Pancreas (tissue), 10 donors: ENCODE results near the gene UNC45B. TPM values are rescaled to one million over a fixed set of nuclear protein-coding genes. Genes with fewer than 3 reads are reported as not detected.
"Not testable (repeated sequence)": the region's sequence is repeated elsewhere in the genome, so short reads cannot be mapped to it uniquely, and the experiment has no call there.

ENCODE experiments used
- ATAC-seq, 4 donors: fragments of 200-7000 bp; cut with Tn5 transposase; one replicate each; pipeline versions ENCODE4 v1.8.0 to v1.9.1; 2020; ENCODE audit warnings: mild to moderate bottlenecking in 4 of 4, moderate library complexity in 4 of 4
- DNase-seq, 6 donors: peaks; one replicate each; pipeline ENCODE4 v3.0.0-alpha.2; 2020
- FAIRE-seq: peaks from 2 replicates; lab custom pipeline; 2012; peaks lifted over from hg19 to GRCh38; lab: Jason Lieb, UNC
- H3K27ac ChIP-seq, 4 donors: fragments of 200-600 bp; sonication (generic); 1 replicate in 3 of 4; 2 replicates in 1 of 4; pipeline versions ENCODE4 v1.5.0 to v1.8.0; 2020
- H3K27me3 ChIP-seq, 4 donors: fragments of 200-600 bp; one replicate each; pipeline ENCODE4 v1.8.0; 2021
- H3K36me3 ChIP-seq, 3 donors: fragments of 200-600 bp; sonication (generic) in 1 of 3; one replicate each; pipeline versions ENCODE4 v1.5.0 to v1.8.0; 2020 to 2021
- H3K4me1 ChIP-seq, 3 donors: fragments of 200-600 bp; one replicate each; pipeline ENCODE4 v1.8.0; 2021
- H3K4me3 ChIP-seq, 4 donors: fragments of 200-600 bp; sonication (generic) in 2 of 4; one replicate each; pipeline versions ENCODE4 v1.5.0 to v1.8.0; 2020 to 2021
- H3K9me3 ChIP-seq, 4 donors: fragments of 200-600 bp; one replicate each; pipeline ENCODE4 v1.8.0; 2021
- CTCF ChIP-seq, 4 donors: fragments of 200-600 bp; sonication (generic) in 3 of 4; IDR thresholded peaks; one replicate each; pipeline versions ENCODE4 v1.5.0 to v1.8.0; 2021; ENCODE audit warnings: antibody characterized with exemption in 4 of 4
- WGBS, 2 donors: extraction: QIAGEN DNeasy Blood & Tissue Kit; methylation state at CpG; one replicate each; pipeline ENCODE4 v1.1.7; 2013; 5-methylcytosine and 5-hydroxymethylcytosine counted together
- intact Hi-C, 3 donors: fragments of 100-400 bp; cut with DNase I; formaldehyde crosslinking; loops; one replicate each; pipeline versions ENCODE4 v1.11.1 to v1.14.2; 2022
- polyA plus RNA-seq, 2 donors: library from polyadenylated mRNA; stranded (reverse); fragments of 200-250 nt; gene quantifications; one replicate each; pipeline ENCODE4 v1.2.3, GENCODE V29; 2013
- total RNA-seq, 6 donors: library from RNA; stranded (reverse); fragmentation: NEBNext Ultra II Directional in 4 of 6; extraction: Animal tissue kit (Norgen Biotek cat#: 25700) in 4 of 6; gene quantifications; one replicate each; pipeline versions ENCODE4 v1.2.1 to v1.2.4, GENCODE V29; 2021 to 2023
- donor health status: healthy with polysubstance abuse.
- donor health status: DM: no; HTN: no; CAD: no; lungs with moderate emphysema.
- donor health status: DM: no; HTN: no; CAD: no.
- donor health status: control.
- donor health status: control.
- donor health status: Bipolar disorder and iron deficiency.
- donor health status: DM: yes; HTN: yes; CAD: no.
- donor health status: DM: no; HTN: no; CAD: no.
- donor health status: DM: no; HTN: no; CAD: no.
- donor health status: DM: yes; HTN: yes; CAD: no.

UNC45B gene
- total and polyA plus RNA-seq, 8 donors, result 0.02 to 0.06 (median 0.04) TPM; not detected in 5

- intact Hi-C loops, result no loop called here
- no peaks in the 10 kb centered on the region for H3K36me3 ChIP-seq
- no peak for FAIRE-seq
- no peak for ATAC-seq
- H3K27ac ChIP-seq, result no peak overlapping the region
- H3K27me3 ChIP-seq, result no peaks in the 10 kb centered on the region
- H3K4me1 ChIP-seq, result no peaks in the 10 kb centered on the region
- no peak for DNase-seq
- no peak overlapping the region for H3K4me3 ChIP-seq
- no peaks in the 10 kb centered on the region for H3K9me3 ChIP-seq
- no peak for TF ChIP-seq CTCF (IDR thresholded peaks at IDR 0.05)
- 47 to 54% methylated on average over 9 of the region's 9 CpGs for WGBS, 2 donors
These were observed 527 bp downstream of the UNC45B start for GRCh38 chr17:35148144-35148543.

- no peaks in the 10 kb centered on the region for H3K36me3 ChIP-seq
- no peak for ATAC-seq
- intact Hi-C loops, result no loop called here
- H3K4me3 ChIP-seq, result no peak overlapping the region
- no peak for TF ChIP-seq CTCF (IDR thresholded peaks at IDR 0.05)
- H3K27me3 ChIP-seq, result no peaks in the 10 kb centered on the region
- no peak for FAIRE-seq
- no peaks in the 10 kb centered on the region for H3K9me3 ChIP-seq
- no peaks in the 10 kb centered on the region for H3K4me1 ChIP-seq
- WGBS, 2 donors, result 77 to 86% methylated on average over 11 of the region's 11 CpGs
- DNase-seq, result no peak
- H3K27ac ChIP-seq, result no peak overlapping the region
These were observed 2.3 kb downstream of the UNC45B start for GRCh38 chr17:35149941-35150340.

GRCh38 chr17:35151080-35151479, 3.5 kb downstream of the UNC45B start:
- H3K27ac ChIP-seq, H3K9me3 ChIP-seq, H3K4me3 ChIP-seq, H3K4me1 ChIP-seq, H3K36me3 ChIP-seq, DNase-seq, intact Hi-C loops, FAIRE-seq, ATAC-seq, H3K27me3 ChIP-seq: not testable (repeated sequence)
- 79 to 89% methylated on average over 29 of the region's 29 CpGs for WGBS, 2 donors

- TF ChIP-seq CTCF (IDR thresholded peaks at IDR 0.05), result no peak
- intact Hi-C loops, result no loop called here
- no peaks in the 10 kb centered on the region for H3K9me3 ChIP-seq
- no peak for DNase-seq
- no peaks in the 10 kb centered on the region for H3K4me1 ChIP-seq
- 51 to 55% methylated on average over 13 of the region's 13 CpGs for WGBS, 2 donors
- no peaks in the 10 kb centered on the region for H3K27me3 ChIP-seq
- no peak overlapping the region for H3K27ac ChIP-seq
- H3K4me3 ChIP-seq, result no peak overlapping the region
- no peak for ATAC-seq
- no peak for FAIRE-seq
- H3K36me3 ChIP-seq, result no peaks in the 10 kb centered on the region
These were observed 5.0 kb downstream of the UNC45B start for GRCh38 chr17:35152421-35153140.

GRCh38 chr17:35154196-35155165, 6.9 kb downstream of the UNC45B start:
- DNase-seq (peak in 1 of 6 donors; percentile 38), ATAC-seq (no peak), FAIRE-seq (no peak)
- Histone ChIP-seq H3K4me1 (no peaks in the 10 kb centered on the region), H3K9me3 (no peaks in the 10 kb centered on the region), H3K4me3 (no peak overlapping the region), H3K27me3 (no peaks in the 10 kb centered on the region), H3K27ac (no peak overlapping the region), H3K36me3 (no peaks in the 10 kb centered on the region)
- intact Hi-C loops, result no loop called here
- 78% methylated on average over 13 of the region's 13 CpGs for WGBS, 2 donors
- no peak for TF ChIP-seq CTCF (IDR thresholded peaks at IDR 0.05)
